DMS 273 (cell line): ENCODE measurements around the gene RNF166.

Source experiments
- DNase-seq: peaks from one replicate; lab custom pipeline; 2025; ENCODE audit not compliant: unreplicated experiment; lab: John Stamatoyannopoulos, UW

Gene RNF166

DNA sequence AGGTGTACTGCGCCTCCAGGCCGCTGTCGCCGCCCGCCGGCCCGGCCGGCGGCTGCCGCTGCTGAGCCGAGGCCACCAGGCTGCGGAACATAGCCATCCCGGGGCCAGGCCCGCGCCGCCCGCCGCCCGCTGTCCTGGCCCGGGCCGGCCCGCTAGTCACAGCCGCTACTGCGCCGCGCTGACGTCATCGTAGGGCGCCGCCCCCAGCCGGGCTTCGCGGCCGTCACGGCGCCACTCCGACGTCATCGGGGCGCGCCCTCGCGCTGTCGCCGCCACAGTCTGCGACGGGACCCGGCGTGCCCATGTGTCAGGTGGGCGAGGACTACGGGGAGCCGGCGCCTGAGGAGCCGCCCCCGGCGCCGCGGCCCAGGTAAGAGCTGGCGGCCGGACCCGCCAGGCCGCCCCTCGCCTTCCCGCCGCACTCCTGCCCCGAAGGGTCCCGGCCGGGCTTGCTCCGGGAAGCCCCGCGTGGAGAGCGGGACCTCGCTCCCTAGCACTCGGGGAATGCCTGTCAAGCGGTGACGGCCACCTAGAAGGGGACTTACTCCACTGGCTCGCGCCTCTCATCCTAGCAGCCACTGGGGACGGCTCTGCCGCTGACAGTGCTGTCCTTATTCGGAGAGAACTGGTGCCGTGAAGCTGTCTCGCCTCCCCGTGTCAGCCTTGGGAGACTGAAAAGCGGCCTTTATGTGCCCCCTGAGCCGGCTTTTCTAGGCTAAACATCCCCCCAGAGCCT is at the start of gene RNF166, which contains the start of gene CTU2:
Gene RNF166, minus strand, starts transcription at position 180 of the 736 bp plus-strand sequence. Its CDS starts 83 bp downstream, at position 97.
Gene CTU2, plus strand, starts transcription at position 275 of the 736 bp plus-strand sequence. Its CDS starts 28 bp downstream, at position 303.
- peak; percentile 96 for DNase-seq

DNA sequence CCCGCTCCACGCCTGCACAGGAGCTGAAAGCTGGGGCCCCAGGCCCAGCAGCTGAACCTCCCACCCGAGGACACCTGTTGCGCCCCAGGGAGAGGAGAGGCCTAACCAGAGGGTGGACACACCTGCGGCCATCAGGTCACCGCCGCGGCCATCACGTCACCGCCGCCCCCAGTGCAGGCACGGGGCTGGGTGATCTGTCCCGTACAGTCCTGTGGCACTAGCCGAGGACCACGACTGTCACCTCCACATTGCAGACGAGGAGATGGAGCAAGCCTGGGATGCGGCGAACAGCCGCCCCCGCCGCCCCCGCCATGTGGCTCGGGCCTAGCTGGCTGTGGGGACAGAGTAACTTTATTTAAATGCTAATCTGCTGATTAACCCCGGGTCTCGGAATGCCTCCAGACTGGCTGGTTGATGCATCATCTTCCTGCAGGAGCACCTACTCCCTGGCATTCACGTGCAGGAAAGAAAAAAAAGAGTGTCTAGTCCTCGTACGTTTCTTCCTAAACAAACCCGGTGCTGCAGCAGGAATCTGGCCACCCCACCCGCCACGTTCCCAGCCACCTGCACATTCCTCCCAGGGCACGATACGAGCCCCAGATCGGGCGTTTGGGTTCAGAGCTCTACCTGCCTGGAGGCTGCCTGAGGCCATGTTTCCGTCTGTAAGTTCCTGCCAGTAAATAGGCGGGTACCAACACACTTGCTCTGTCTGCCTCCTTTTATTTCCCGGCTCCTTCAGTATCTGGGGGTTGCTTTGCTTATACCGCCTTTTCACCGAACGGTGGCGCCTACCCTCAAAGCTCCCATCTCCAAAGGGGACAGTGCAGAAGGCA is 48.9 kb upstream of the RNF166 start:
- DNase-seq = peak; percentile 46

DNA sequence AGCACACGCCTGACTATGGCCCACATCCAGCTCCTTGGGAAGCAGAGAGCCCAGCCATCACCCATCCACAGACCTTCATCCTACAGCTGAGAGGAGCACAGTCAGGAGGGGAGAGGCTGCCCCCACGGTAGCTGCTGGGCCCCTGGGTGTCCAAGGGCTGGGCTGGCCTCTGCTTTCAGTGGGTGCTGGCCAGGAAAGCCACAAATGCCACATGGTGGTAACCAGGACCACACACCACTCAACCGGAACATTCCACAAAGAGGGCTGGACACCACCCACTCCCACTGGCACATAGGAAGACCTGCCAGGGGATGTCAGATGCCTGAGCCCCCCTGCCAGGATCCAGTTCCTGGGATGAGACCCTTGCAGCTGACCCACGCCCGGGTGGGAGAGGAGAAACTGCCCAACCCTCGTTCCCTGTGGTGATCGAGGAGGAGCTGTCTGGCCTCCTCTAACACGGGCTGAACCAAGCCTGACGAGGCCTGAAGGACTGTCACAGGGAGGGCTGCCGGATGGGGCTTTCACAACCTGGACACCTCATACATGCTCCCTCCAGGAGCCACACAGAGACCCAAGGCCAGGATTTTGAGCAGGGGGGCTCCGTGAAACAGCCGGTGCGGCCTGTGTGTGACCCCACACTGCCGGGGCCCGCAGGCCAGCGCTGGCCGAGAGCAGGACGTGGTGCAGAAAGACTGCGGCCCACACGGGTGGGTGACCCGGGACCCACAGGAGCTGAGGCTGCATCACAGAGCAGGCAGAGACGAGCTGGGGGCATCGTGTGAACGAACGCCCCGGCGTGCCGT is 48.1 kb upstream of the RNF166 start:
- DNase-seq = no peak

DNA sequence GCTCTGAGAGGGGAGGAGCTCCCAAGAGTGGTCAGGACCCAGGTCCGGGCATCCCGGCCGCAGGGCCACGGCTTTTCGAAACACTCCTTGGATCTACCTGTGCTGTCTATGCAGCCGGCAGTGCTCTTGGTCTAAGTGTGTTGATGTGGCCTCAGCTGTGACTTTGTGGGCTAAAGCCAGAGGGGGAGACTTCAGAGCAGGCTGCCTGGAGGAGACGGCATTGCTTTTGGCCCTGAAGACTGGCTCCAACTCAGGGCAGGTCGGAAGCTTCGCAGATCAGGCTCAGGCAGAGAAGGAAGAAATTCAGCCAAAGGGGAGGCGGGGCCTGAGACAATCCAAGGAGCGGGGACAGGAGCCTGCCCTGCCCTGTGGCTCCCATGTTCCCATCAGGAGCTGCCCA is 47.4 kb upstream of the RNF166 start:
- no peak for DNase-seq

DNA sequence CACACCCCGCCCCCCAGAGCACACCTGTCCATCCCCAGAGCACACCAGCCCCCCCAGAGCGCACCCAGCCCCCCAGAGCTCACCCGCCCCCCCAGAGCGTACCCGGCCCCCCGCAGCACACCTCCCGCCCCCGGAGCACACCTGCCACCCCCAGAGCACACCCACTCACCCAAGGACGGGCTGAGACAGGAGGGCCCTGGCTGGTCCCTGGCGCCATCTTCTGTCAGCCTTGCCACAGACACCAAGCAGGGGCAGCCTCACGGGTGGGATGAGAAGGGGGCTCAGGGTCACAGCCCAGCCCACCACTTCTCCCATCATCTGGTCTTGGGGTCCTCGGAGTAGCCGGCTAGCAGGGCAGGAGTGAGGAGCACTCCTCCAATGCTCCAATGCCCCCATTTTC is 47.0 kb upstream of the RNF166 start:
- no peak for DNase-seq

- no peak for DNase-seq
These were observed 46.3 kb upstream of the RNF166 start for GRCh38 chr16:88752386-88753002.

- DNase-seq = peak; percentile 90
These were observed 44.6 kb upstream of the RNF166 start for GRCh38 chr16:88750854-88751253.

DNA sequence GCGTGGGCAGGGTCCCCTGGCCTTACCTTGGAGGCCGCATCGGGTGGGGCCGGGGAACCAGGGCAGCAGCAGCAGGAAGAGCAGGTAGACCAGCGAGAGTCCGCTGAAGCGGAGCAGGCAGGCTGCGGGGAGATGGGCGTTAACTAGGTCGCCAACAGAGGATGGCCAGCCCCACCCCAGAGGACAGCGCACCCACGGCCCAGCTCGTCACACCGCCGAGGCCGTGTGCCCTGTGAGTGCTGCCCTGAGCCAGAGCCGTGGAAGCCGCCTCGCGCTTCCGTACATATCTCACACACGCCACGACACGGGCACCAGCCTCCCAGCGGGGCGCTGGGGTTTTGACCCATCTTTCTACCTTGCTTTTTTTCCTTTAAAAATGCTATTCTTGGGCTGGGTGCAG is 43.1 kb upstream of the RNF166 start:
- DNase-seq = no peak

DNA sequence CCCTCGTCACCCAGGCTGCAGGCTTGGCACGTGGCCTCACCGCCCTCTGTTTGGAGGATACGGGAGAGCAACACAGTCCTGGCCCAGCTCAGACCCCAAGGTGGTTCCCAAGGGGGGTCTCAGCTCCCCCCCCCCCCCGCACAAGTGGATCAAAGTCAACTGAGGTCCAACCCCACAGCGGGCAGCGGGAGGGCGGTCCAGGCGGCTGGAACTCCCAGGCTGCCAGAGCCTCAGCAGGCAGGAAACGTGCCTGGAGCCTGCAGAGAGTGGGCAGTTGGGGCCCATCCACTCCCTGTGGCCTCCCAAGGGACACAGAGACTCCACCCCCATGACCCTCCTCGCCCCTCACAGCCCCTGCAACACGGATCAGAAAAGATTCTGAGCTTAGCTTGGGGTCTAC is 42.2 kb upstream of the RNF166 start:
- DNase-seq = no peak

DNA sequence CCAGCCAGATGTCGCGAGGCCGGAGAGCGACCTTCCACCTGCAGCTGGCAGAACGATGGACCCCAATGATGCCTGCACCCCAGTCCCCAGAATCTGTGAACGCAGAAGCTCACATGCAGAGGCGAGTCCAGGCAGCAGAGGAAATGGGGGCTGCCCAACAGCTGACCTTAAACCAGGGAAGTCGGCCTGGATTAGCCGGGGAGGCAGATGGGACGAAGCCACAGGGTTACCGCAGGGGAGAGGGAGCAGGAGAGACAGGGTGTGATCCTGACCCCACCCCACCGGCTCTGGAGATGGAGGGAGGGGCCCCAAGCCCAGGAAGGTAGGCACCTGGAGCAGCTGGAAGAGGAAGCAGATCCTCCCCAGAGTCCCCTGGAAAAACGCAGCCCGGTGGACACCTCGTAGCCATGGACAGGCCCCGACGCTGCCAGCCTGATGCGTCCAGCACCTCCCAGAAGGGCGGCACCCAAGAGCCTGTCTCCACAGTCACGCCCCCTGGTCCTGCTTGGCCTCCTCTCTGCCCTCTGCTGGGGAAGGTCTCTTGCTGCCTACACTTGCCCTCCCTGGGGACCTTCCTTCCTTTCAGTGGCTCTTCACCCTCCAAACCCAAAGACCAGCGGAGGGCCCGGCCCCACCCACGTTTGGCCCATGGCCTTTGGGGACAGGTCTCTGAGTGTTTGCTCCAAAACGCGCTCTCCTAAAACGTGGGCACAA is 41.5 kb upstream of the RNF166 start:
- DNase-seq = peak; percentile 80

- DNase-seq = peak; percentile 49
These were observed 40.3 kb upstream of the RNF166 start for GRCh38 chr16:88746506-88746905.

DNA sequence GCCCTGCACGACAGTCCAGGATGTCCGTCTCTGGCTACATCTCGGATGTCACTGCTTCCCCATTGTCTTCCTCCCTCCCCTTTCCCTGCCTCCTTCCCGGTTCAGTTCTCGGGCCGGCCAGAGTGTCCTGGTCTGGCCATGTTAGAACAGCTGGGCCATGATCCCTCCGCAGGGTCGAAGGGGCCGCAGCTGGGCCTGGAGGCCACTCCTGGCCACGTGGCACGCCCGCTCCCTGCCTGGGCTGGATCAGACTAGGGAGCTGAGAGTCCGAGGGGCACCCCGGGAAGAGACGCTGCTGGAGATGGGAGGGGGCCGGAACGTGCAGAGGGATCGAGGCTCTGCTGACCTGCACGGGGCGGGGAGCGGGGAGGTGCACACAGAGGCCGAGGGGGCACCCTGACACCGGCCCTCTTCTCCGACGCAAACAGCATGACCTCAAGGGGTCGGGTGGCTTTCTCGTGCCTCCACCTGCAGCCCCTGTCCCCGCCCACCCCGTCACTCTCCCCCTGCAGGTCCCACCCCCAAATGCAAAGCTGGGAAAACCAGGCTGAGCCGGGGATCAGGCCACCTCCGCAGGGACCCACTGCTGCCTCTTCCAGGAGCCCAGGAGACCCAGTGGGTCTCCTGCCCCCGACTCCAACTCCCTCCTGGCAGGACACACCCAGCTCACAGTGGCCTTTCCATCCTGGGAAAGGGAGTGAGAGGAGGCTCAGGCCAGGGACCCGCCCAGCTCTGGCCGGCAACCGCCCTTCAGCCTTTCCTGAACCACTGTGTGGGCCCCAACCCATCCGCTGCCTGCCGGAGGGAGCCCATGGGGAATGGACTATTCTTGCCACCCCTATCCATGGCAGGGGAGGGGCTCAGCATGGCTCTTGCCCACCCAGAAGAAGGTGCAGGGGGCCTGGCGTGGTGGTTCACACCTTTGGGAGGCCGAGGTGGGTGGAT is 38.6 kb upstream of the RNF166 start:
- DNase-seq = no peak

GRCh38 chr16:88743693-88744576 is 37.7 kb upstream of the RNF166 start:
- peak; percentile 89 for DNase-seq

DNA sequence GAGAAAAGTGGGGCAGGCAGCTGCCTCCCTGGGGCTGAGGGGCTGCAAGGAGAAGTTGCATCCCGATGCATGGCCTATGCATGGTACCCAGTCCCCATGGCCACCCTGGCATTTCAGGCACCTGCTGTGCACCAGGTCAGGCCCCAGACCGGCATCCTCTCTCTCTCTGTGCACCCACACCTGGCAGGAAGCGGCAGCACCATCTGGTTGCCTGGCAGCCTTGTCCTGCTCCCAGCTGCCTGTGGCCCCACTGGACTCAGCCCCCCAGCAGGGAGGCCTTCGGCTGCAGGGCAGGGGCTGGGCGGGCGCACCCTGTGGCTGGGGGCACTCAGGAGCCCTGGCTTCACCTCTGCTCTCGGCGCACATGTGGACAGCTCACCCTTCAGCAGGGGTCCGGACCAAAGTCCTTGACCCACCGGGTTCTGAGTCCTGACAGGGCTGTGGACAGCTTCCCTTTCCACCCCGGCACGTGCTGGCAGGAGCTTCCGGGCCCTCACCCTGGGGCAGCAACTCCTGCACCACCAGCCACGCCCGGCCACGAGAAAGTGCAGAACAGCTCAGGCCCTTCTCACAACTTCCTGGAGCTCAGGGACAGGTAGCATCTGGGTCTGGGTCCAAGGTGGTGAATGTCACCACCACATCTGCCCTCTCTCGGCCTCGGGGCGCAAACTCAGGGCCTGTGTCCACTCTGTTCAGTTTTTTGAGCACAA is 36.8 kb upstream of the RNF166 start:
- DNase-seq = no peak

DNA sequence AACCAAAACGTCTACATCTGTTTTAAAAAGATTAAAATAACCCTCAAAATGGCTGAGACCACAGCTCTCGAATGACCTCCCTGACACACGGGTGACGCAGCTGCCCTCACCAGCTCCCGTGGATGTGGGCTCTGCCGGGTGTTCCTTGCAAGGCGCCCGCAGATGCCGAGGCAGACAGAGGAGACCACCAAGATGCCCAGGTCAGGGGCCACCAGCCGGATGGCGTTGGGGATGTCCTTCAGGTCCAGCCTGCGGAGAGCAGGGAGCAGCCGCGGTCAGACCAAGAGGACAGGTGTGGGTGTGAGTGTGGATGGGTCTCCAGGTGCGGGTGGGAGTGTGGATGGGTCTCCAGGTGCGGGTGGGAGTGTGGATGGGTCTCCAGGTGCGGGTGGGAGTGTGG is 35.2 kb upstream of the RNF166 start:
- DNase-seq = no peak

DNA sequence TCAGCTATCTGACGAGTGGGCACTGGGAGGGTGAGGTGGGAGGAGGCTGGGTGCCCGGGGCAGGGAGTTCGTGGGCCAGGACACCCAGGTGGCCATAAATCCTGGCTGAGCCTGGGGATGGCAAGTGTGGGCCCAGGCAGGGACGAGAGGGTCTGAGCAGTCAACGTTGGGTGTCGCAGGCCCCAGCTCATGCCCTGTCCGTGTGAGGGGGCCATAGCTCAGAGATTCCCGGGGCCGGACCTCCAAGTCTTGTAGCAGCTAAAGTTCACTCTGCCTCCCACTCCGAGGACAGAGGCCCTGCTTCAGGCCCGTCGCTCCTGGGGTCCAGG is 34.5 kb upstream of the RNF166 start:
- no peak for DNase-seq

DNA sequence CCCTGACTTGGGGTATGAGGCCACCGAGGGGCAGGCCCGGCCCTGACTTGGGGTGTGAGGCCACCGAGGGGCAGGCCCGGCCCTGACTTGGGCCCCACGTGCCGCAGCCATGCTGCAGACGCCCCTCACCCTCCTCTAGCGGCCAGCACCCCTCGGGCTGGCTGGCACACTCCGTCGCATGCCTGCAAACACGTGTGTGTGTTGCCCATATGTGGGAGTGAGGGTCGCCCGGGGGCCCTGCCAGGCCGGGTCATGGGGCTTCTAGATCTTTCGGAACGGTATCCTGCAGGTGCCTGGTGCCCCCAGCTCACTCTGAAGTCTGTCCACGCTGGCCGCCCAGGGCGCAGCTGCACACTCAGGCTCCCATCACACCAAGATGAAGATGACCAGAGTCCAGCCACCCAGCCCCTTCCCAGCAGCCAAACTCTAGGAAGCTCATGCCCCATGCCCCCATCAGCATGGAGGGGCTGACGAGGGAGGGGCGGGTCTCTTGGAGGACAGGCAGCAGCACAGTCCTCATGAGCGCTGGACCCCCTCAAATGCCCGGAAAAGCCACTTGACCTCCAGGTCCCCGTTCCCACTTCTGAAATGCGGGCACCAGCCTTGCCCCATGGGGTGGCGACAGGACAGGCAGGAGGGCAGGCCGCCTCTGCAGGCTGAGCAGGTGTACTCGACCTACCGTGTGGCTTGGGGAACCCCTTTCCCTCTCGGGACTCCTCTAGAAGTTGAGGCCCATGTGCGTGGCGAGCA is 33.9 kb upstream of the RNF166 start:
- DNase-seq = no peak
